GM12878 (cell line): ENCODE measurements around the gene ACTG1. TPM values are rescaled to one million over a fixed set of nuclear protein-coding genes. Genes with fewer than 3 reads are reported as not detected.

Experiments
- ATAC-seq: fragments of 200-7000 bp; cut with Tn5 transposase; 3 replicates; pipeline ENCODE4 v1.9.1; 2020; ENCODE audit warnings: mild to moderate bottlenecking, moderate library complexity
- BruUV-seq: library from RNA; stranded (reverse); fragments of 400-500 nt; replicated peaks from 2 replicates; lab custom pipeline; 2021; lab: Mats Ljungman, UMichigan
- CTCF ChIA-PET: fragments of 300-600 bp; sonication (Branson Sonifier 250); formaldehyde crosslinking; extraction: SDS; loops from one replicate; lab custom pipeline; 2021; ENCODE audit warnings: inconsistent platforms; lab: Yijun Ruan, JAX
- POLR2A ChIA-PET: fragments of 350-600 bp; formaldehyde crosslinking; extraction: SDS; loops from one replicate; lab custom pipeline; 2021; ENCODE audit warnings: inconsistent platforms; lab: Charles Lee
- RAD21 ChIA-PET: fragments of 300-600 bp; sonication (Branson Sonifier 250); formaldehyde crosslinking; loops from one replicate; lab custom pipeline; 2023; ENCODE audit warnings: antibody characterized with exemption; ENCODE audit not compliant: unreplicated experiment; lab: Charles Lee
- SMC1A ChIA-PET: fragments of 300-600 bp; sonication (Branson Sonifier 250); formaldehyde crosslinking; loops from one replicate; lab custom pipeline; 2023; ENCODE audit not compliant: unreplicated experiment, uncharacterized antibody; lab: Charles Lee
- DNase-seq: peaks from one replicate; pipeline ENCODE4 v3.0.0-alpha.2; 2011; ENCODE audit warnings: low read depth, low spot score
- FAIRE-seq: peaks from 3 replicates; lab custom pipeline; 2011; peaks lifted over from hg19 to GRCh38; lab: Jason Lieb, UNC
- H2AFZ ChIP-seq: 2 replicates; pipeline ENCODE4 v1.6.0; 2011; ENCODE audit warnings: low read depth, low read length, control low read depth; ENCODE audit not compliant: control insufficient read depth
- H3K27ac ChIP-seq: 2 replicates; pipeline ENCODE4 v1.5.1; 2011; ENCODE audit warnings: control low read depth; ENCODE audit not compliant: control insufficient read depth, insufficient read depth
- H3K27me3 ChIP-seq, 2 experiments: replicated peaks in 1 of 2; 2 replicates each; pipeline versions ENCODE4 v1.6.0 to v1.6.1; 2011; ENCODE audit warnings: low read length in 1 of 2; ENCODE audit not compliant: control insufficient read depth in 2 of 2, insufficient read depth in 2 of 2
- H3K36me3 ChIP-seq, 2 experiments: 2 replicates each; pipeline ENCODE4 v1.5.1; 2011; ENCODE audit warnings: low read length in 1 of 2; ENCODE audit not compliant: control insufficient read depth in 2 of 2, insufficient read depth in 2 of 2
- H3K4me1 ChIP-seq: 2 replicates; pipeline ENCODE4 v1.6.1; 2011; ENCODE audit warnings: mild to moderate bottlenecking, low read length, moderate library complexity, mixed read lengths; ENCODE audit not compliant: control insufficient read depth, insufficient read depth
- H3K4me2 ChIP-seq: 2 replicates; pipeline ENCODE4 v1.6.0; 2011; ENCODE audit warnings: control low read depth; ENCODE audit not compliant: control insufficient read depth, insufficient read depth
- H3K4me3 ChIP-seq: fragments of 200-600 bp; sonication (generic); 2 replicates; pipeline ENCODE4 v1.5.1; 2016
- H3K79me2 ChIP-seq: 2 replicates; pipeline ENCODE4 v1.6.0; 2011; ENCODE audit warnings: low read length; ENCODE audit not compliant: control insufficient read depth, insufficient read depth
- H3K9ac ChIP-seq: 2 replicates; pipeline ENCODE4 v1.8.0; 2011; ENCODE audit warnings: low read length, control low read depth, mixed read lengths; ENCODE audit not compliant: control insufficient read depth, insufficient read depth
- H3K9me3 ChIP-seq: replicated peaks from 3 replicates; pipeline ENCODE4 v1.5.1; 2011; ENCODE audit warnings: mild to moderate bottlenecking, low read length; ENCODE audit not compliant: control insufficient read depth, insufficient read depth
- H4K20me1 ChIP-seq: 2 replicates; pipeline ENCODE4 v1.6.0; 2011; ENCODE audit not compliant: control insufficient read depth, insufficient read depth
- BACH1 ChIP-seq: fragments of 450-650 bp; IDR thresholded peaks from 2 replicates; pipeline ENCODE4 v1.6.1; 2017; ENCODE audit warnings: mild to moderate bottlenecking, borderline replicate concordance
- BMI1 ChIP-seq: fragments of 450-650 bp; IDR thresholded peaks from 2 replicates; pipeline ENCODE4 v1.6.1; 2016; ENCODE audit warnings: mild to moderate bottlenecking, moderate library complexity, borderline replicate concordance
- CBX5 ChIP-seq: sonication (generic); IDR thresholded peaks from 2 replicates; pipeline ENCODE4 v1.6.1; 2016; ENCODE audit warnings: low read depth, moderate library complexity, mild to moderate bottlenecking, inconsistent platforms
- CHD2 ChIP-seq: IDR thresholded peaks from 2 replicates; pipeline ENCODE4 v1.6.1; 2011; ENCODE audit warnings: low read depth, low read length, improper control_type of control experiment, borderline replicate concordance
- DPF2 ChIP-seq: fragments of 450-650 bp; IDR thresholded peaks from 2 replicates; pipeline ENCODE4 v1.6.1; 2017; ENCODE audit warnings: mild to moderate bottlenecking
- EZH2 ChIP-seq: IDR thresholded peaks from 2 replicates; pipeline ENCODE4 v1.6.1; 2012; ENCODE audit warnings: low read depth, mild to moderate bottlenecking, control low read depth, inconsistent platforms, low read length, borderline replicate concordance; ENCODE audit not compliant: control insufficient read depth
- FOS ChIP-seq: IDR thresholded peaks from 3 replicates; pipeline ENCODE4 v1.6.1; 2011; ENCODE audit warnings: borderline replicate concordance; ENCODE audit not compliant: insufficient read length; ENCODE audit errors: extremely low read depth
- IRF3 ChIP-seq: fragments of 450-650 bp; IDR thresholded peaks from 2 replicates; pipeline ENCODE4 v1.6.1; 2014; ENCODE audit warnings: mild to moderate bottlenecking
- MLLT1 ChIP-seq: fragments of 450-650 bp; IDR thresholded peaks from 2 replicates; pipeline ENCODE4 v1.6.1; 2016; ENCODE audit warnings: mild to moderate bottlenecking
- MYB ChIP-seq: fragments of 150-350 bp; IDR thresholded peaks from 2 replicates; pipeline ENCODE4 v1.6.1; 2014; ENCODE audit warnings: mild to moderate bottlenecking, low read depth, low read length, borderline replicate concordance
- NFIC ChIP-seq: IDR thresholded peaks from 2 replicates; pipeline ENCODE4 v1.6.1; 2012; ENCODE audit warnings: low read depth, mild to moderate bottlenecking, inconsistent platforms, low read length, moderate library complexity
- PAX5 ChIP-seq: IDR thresholded peaks from 2 replicates; pipeline ENCODE4 v1.6.1; 2011; ENCODE audit warnings: low read depth, low read length, borderline replicate concordance
- PML ChIP-seq: IDR thresholded peaks from 2 replicates; pipeline ENCODE4 v1.6.1; 2012; ENCODE audit warnings: low read length, inconsistent platforms
- TARDBP ChIP-seq: IDR thresholded peaks from 2 replicates; pipeline ENCODE4 v1.6.1; 2016; ENCODE audit warnings: borderline replicate concordance
- TCF7 ChIP-seq: IDR thresholded peaks from 2 replicates; pipeline ENCODE4 v1.6.1; 2014; ENCODE audit warnings: antibody characterized with exemption, borderline replicate concordance
- ZBTB40 ChIP-seq: fragments of 450-650 bp; IDR thresholded peaks from 2 replicates; pipeline ENCODE4 v1.6.1; 2016; ENCODE audit warnings: mild to moderate bottlenecking, moderate library complexity, borderline replicate concordance
- ZNF622 ChIP-seq: fragments of 450-650 bp; IDR thresholded peaks from 2 replicates; pipeline ENCODE4 v1.6.1; 2017; ENCODE audit warnings: mild to moderate bottlenecking, inconsistent platforms
- WGBS: methylation state at CpG from one replicate; pipeline ENCODE4 v1.1.6; 2016; ENCODE audit warnings: low lambda C conversion rate; ENCODE audit not compliant: insufficient replicate concordance, insufficient coverage; ENCODE audit errors: missing lambda C conversion rate; 5-methylcytosine and 5-hydroxymethylcytosine counted together
- in situ Hi-C: fragments of 300-500 bp; cut with MboI; formaldehyde crosslinking; loops from 9 replicates; pipeline ENCODE4 v1.14.3; 2018; ENCODE audit warnings: mixed read lengths
- intact Hi-C: fragments of 100-400 bp; cut with micrococcal nuclease; formaldehyde crosslinking; loops from one replicate; pipeline ENCODE4 v1.14.2; 2022; ENCODE audit not compliant: unreplicated experiment
- polyA plus RNA-seq, 11 experiments: library from polyadenylated mRNA; depleted of rRNA in 4 of 11; unstranded in 6 of 11; stranded (reverse) in 5 of 11; fragments of >200 nt; fragmentation: Nextera tagmentation in 4 of 11; fragmentation: Illumina TruSeq in 1 of 11; extraction: Ambion mirVana in 4 of 11; extraction: Trizol in 1 of 11; gene quantifications; 1 replicate in 1 of 11; 2 replicates in 10 of 11; pipeline versions ENCODE4 v1.2.1 to v1.2.3, GENCODE V29; 2011 to 2016; ENCODE audit warnings: inconsistent platforms in 2 of 11, missing spikeins in 2 of 11, low read depth in 1 of 11
- total RNA-seq, 4 experiments: library from RNA; depleted of rRNA in 3 of 4; stranded (reverse); fragments of >200 nt in 3 of 4; fragmentation: Illumina TruSeq in 1 of 4; extraction: Trizol in 1 of 4; gene quantifications; 2 replicates each; pipeline versions ENCODE4 v1.2.1 to v1.2.3, GENCODE V29; 2013 to 2021

ACTG1 gene
- total and polyA plus RNA-seq, 10 of the 15 experiments (the other 5 are each of a cell fraction or from before 2014, with no cell fraction given): 810 to 6,105 (median 3,650) TPM

- in situ Hi-C loops: no loop called here
- POLR2A ChIA-PET: interaction anchor here (0.6 to 3.0 kb wide), 11 partner anchors 10 to 150 kb away, joined by 3 to 34 read pairs (median 7); no protein-coding TSS in a partner anchor
- H3K9ac ChIP-seq: peak within 1 kb of the TSS; percentile 74
- no peaks in the 10 kb centered on the region for H3K9me3 ChIP-seq
- H3K4me3 ChIP-seq: peak within 1 kb of the TSS; percentile 93
- intact Hi-C loops: loop anchor here (2.0 kb wide), 1 partner anchor 36 kb away; no protein-coding TSS in a partner anchor
- RAD21 ChIA-PET: interaction anchor here (0.7 to 2.9 kb wide), 11 partner anchors 8 to 313 kb away, joined by 3 to 17 read pairs (median 4); partner anchors contain the start of genes NDUFAF8, PDE6G and TEPSIN
- peak; percentile 18 for FAIRE-seq
- H3K79me2 ChIP-seq: peaks cover 24% of the 10 kb centered on the region
- H3K4me1 ChIP-seq: peaks cover 14% of the 10 kb centered on the region
- SMC1A ChIA-PET: interaction anchor here (0.6 to 1.7 kb wide), 5 partner anchors 25 to 68 kb away, joined by 3 to 6 read pairs (median 3); no protein-coding TSS in a partner anchor
- WGBS: 1% methylated on average over 84 of the region's 85 CpGs
- peak within 1 kb of the TSS; percentile 88 for H3K4me2 ChIP-seq
- H2AFZ ChIP-seq: peak within 1 kb of the TSS; percentile 51
- peak; percentile 74 for ATAC-seq
- no peaks in the 10 kb centered on the region for H4K20me1 ChIP-seq
- CTCF ChIA-PET: interaction anchor here (1.2 to 2.0 kb wide), 3 partner anchors 34 to 48 kb away, joined by 5 to 13 read pairs (median 7); no protein-coding TSS in a partner anchor
- H3K36me3 ChIP-seq: peaks cover 15 to 21% of the 10 kb centered on the region in 2 experiments; a peak in 3 of 4 replicates
- BruUV-seq: TSS peak; percentile 41
- H3K27ac ChIP-seq: peak within 1 kb of the TSS; percentile 58
- H3K27me3 ChIP-seq: no peaks in the 10 kb centered on the region
- DNase-seq: peak; percentile 30
- TF ChIP-seq EZH2 (no peak), BACH1 (peak; percentile 81; the same call in 1 of the 2 replicates), MLLT1 (0 out of 2 replicates have a peak, but pooled peaks have one; percentile 14), ZBTB40 (no peak), TARDBP (no peak), ZNF622 (no peak), BMI1 (no peak), CHD2 (no peak), NFIC (no peak), PAX5 (no peak), PML (no peak; the same call in 1 of the 2 replicates), FOS (no peak), MYB (no peak), CBX5 (no peak), DPF2 (peak; percentile 51), IRF3 (no peak), TCF7 (no peak)
Observed at GRCh38 chr17:81552244-81553017, 39.8 kb upstream of the ACTG1 start, which contains the start of gene FAAP100. Gene FAAP100, minus strand, starts transcription at chr17:81552353. Its CDS starts 23 bp downstream, at chr17:81552330.
